Neutrophil (primary cell): ENCODE data around the gene GSG1L.

ENCODE experiments used
- H3K27ac ChIP-seq: fragments of 200-600 bp; sonication (generic); 2 replicates; pipeline ENCODE4 v1.5.1; 2016; ENCODE audit warnings: mild to moderate bottlenecking, moderate library complexity
- H3K27me3 ChIP-seq: fragments of 200-600 bp; sonication (generic); 2 replicates; pipeline ENCODE4 v1.6.0; 2016; ENCODE audit warnings: mild to moderate bottlenecking
- H3K36me3 ChIP-seq: fragments of 200-600 bp; sonication (generic); 2 replicates; pipeline ENCODE4 v1.5.1; 2017
- H3K4me1 ChIP-seq, 2 experiments: fragments of 200-600 bp in 1 of 2; sonication (generic) in 1 of 2; 1 replicate in 1 of 2; 2 replicates in 1 of 2; pipeline versions ENCODE4 v1.5.1 to v1.6.1; 2013 to 2016; ENCODE audit warnings: low read depth in 1 of 2, low read length in 1 of 2, mild to moderate bottlenecking in 1 of 2, moderate library complexity in 1 of 2; ENCODE audit not compliant: control insufficient read depth in 1 of 2, insufficient read depth in 1 of 2
- H3K4me3 ChIP-seq, 2 experiments: fragments of 200-600 bp in 1 of 2; sonication (generic) in 1 of 2; 1 replicate in 1 of 2; 2 replicates in 1 of 2; pipeline ENCODE4 v1.5.1; 2013 to 2016; ENCODE audit warnings: low read depth in 1 of 2, low read length in 1 of 2, mild to moderate bottlenecking in 1 of 2, moderate library complexity in 1 of 2
- H3K9me3 ChIP-seq: fragments of 200-600 bp; sonication (generic); 2 replicates; pipeline ENCODE4 v1.5.1; 2016
- CTCF ChIP-seq: fragments of 200-600 bp; sonication (generic); IDR thresholded peaks from 2 replicates; pipeline ENCODE4 v1.5.1; 2016; ENCODE audit warnings: antibody characterized with exemption

Gene GSG1L

GRCh38 chr16:27753563-27753962, 310.0 kb downstream of the GSG1L start:
- peaks cover 17% of the 10 kb centered on the region for H3K36me3 ChIP-seq
- peaks cover 11 to 13% of the 10 kb centered on the region in 2 experiments for H3K4me1 ChIP-seq
- no peak overlapping the region for H3K4me3 ChIP-seq
- TF ChIP-seq CTCF = no peak
- H3K9me3 ChIP-seq = no peaks in the 10 kb centered on the region
- no peaks in the 10 kb centered on the region for H3K27me3 ChIP-seq
- no peak overlapping the region for H3K27ac ChIP-seq

GRCh38 chr16:27752241-27752640, 311.3 kb downstream of the GSG1L start:
- H3K4me3 ChIP-seq = no peak overlapping the region
- H3K36me3 ChIP-seq = peaks cover 17% of the 10 kb centered on the region
- peaks cover 11 to 13% of the 10 kb centered on the region in 2 experiments for H3K4me1 ChIP-seq
- H3K27me3 ChIP-seq = no peaks in the 10 kb centered on the region
- no peaks in the 10 kb centered on the region for H3K9me3 ChIP-seq
- no peak overlapping the region for H3K27ac ChIP-seq
- no peak for TF ChIP-seq CTCF

GRCh38 chr16:27751676-27752075, 311.8 kb downstream of the GSG1L start:
- no peak for TF ChIP-seq CTCF
- peaks cover 8 to 11% of the 10 kb centered on the region in 2 experiments for H3K4me1 ChIP-seq
- no peak overlapping the region for H3K4me3 ChIP-seq
- H3K27ac ChIP-seq = no peak overlapping the region
- H3K36me3 ChIP-seq = peaks cover 17% of the 10 kb centered on the region
- no peaks in the 10 kb centered on the region for H3K9me3 ChIP-seq
- H3K27me3 ChIP-seq = no peaks in the 10 kb centered on the region

- H3K36me3 ChIP-seq = peaks cover 17% of the 10 kb centered on the region
- no peak for TF ChIP-seq CTCF
- no peaks in the 10 kb centered on the region for H3K27me3 ChIP-seq
- H3K9me3 ChIP-seq = no peaks in the 10 kb centered on the region
- H3K27ac ChIP-seq = no peak overlapping the region
- H3K4me1 ChIP-seq = peaks cover 4 to 6% of the 10 kb centered on the region in 2 experiments
- H3K4me3 ChIP-seq = no peak overlapping the region
Observed at GRCh38 chr16:27751233-27751632, 312.3 kb downstream of the GSG1L start.

GRCh38 chr16:27749946-27750345, 313.6 kb downstream of the GSG1L start:
- Histone ChIP-seq H3K27ac (no peak overlapping the region), H3K9me3 (no peaks in the 10 kb centered on the region), H3K27me3 (no peaks in the 10 kb centered on the region), H3K36me3 (peaks cover 17% of the 10 kb centered on the region), H3K4me1 (no peaks in the 10 kb centered on the region), H3K4me3 (no peak overlapping the region)
- no peak for TF ChIP-seq CTCF

DNA sequence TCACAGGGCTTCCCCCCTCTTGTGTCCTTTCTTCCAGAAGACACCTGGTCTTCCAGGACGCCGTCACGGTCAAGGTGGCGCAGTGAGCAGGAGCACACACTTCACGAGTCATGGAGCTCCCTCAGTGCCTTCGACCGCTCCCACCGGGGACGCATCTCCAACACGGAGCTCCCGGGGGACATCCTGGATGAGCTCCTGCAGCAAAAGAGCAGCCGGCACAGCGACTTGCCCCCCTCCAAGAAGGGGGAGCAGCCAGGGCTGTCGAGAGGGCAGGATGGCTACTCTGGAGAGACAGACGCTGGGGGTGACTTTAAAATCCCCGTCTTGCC, 314.0 kb downstream of the GSG1L start:
- no peak for TF ChIP-seq CTCF
- H3K9me3 ChIP-seq = no peaks in the 10 kb centered on the region
- H3K4me1 ChIP-seq = no peaks in the 10 kb centered on the region
- peaks cover 17% of the 10 kb centered on the region for H3K36me3 ChIP-seq
- H3K4me3 ChIP-seq = no peak overlapping the region
- no peak overlapping the region for H3K27ac ChIP-seq
- no peaks in the 10 kb centered on the region for H3K27me3 ChIP-seq
